Tibial nerve (tissue), 3 donors: ENCODE data around the gene SPATA31D4.

Experiments used
- POLR2A ChIP-seq, 2 donors: fragments of 450-650 bp; IDR thresholded peaks; one replicate each; pipeline ENCODE4 v1.6.1; 2017; ENCODE audit warnings: antibody characterized with exemption in 2 of 2, mild to moderate bottlenecking in 2 of 2, moderate library complexity in 2 of 2
- TF ChIP-seq, protein P1 (sequence below), 5 experiments: fragments of 200-600 bp in 3 of 5; fragments of 450-650 bp in 2 of 5; sonication (generic) in 3 of 5; IDR thresholded peaks; one replicate each; pipeline ENCODE4 v1.5.1; 2016 to 2019; ENCODE audit warnings: antibody characterized with exemption in 5 of 5, mild to moderate bottlenecking in 3 of 5, moderate library complexity in 2 of 5

DNA sequence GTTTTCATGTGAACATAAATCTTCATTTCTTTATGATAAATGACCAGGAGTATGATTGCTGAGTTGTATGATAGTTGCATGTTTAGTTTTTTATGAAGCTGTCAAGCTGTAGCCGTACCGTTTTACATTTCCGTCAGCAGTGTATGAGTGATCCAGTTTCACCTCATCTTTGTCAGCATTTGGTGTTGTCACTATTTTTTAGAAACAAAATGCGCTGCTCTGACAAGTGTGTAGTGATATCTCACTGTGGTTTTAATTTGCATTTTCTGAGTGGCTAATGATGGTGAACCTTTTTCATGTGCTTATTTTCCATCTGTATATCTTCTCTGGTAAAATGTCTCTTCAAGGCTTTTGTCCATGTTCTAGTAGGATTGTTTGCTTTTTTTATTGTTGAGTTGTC is 53.7 kb downstream of the SPATA31D4 start:
- TF ChIP-seq, protein P1, sequence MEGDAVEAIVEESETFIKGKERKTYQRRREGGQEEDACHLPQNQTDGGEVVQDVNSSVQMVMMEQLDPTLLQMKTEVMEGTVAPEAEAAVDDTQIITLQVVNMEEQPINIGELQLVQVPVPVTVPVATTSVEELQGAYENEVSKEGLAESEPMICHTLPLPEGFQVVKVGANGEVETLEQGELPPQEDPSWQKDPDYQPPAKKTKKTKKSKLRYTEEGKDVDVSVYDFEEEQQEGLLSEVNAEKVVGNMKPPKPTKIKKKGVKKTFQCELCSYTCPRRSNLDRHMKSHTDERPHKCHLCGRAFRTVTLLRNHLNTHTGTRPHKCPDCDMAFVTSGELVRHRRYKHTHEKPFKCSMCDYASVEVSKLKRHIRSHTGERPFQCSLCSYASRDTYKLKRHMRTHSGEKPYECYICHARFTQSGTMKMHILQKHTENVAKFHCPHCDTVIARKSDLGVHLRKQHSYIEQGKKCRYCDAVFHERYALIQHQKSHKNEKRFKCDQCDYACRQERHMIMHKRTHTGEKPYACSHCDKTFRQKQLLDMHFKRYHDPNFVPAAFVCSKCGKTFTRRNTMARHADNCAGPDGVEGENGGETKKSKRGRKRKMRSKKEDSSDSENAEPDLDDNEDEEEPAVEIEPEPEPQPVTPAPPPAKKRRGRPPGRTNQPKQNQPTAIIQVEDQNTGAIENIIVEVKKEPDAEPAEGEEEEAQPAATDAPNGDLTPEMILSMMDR (IDR thresholded peaks at IDR 0.05) = no peak
- no peak for TF ChIP-seq POLR2A (IDR thresholded peaks at IDR 0.05)
